Measurements from ENCODE around the gene C1QA.
A peak's percentile ranks its signal among the peaks of the same experiment; 100 is the strongest.

C1QA gene

DNA sequence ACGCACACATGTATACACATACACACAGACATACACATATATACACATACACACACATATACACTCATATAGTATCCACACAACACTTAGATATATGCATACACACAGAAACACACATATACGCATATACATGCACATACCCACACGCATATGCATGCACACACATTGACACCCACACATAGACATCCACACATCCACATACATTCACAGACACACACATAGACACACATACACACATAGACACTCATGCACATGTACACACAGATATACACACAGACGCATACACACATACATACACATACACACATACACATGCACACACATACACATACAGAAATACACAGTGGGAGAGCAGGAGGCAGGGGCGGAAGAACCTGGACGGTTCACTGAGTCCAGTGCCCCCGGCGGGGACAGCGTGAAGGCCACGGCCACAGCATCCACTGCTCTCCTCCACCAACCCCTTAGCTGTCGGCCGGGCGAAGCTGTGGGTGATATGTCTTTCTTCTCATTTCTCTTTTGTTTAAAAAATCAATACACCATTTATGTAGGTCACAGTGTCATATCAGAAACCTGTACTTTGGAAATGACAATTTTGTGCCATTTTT, 13.8 kb downstream of the C1QA start:
- Histone ChIP-seq H3K36me3 (no peaks in the 10 kb centered on the region), H3K27me3 (ENCODE audit: insufficient read depth, low read depth, severe bottlenecking) (no peaks in the 10 kb centered on the region), H3K27ac (no peak overlapping the region), H3K9me3 (ENCODE audit: severe bottlenecking) (no peaks in the 10 kb centered on the region), H3K4me3 (ENCODE audit: low read depth, low read length) (no peak overlapping the region)
- TF ChIP-seq CTCF (IDR thresholded peaks at IDR 0.05; ENCODE audit: low read depth, low read length) = no peak
- DNase-seq = no peak

DNA sequence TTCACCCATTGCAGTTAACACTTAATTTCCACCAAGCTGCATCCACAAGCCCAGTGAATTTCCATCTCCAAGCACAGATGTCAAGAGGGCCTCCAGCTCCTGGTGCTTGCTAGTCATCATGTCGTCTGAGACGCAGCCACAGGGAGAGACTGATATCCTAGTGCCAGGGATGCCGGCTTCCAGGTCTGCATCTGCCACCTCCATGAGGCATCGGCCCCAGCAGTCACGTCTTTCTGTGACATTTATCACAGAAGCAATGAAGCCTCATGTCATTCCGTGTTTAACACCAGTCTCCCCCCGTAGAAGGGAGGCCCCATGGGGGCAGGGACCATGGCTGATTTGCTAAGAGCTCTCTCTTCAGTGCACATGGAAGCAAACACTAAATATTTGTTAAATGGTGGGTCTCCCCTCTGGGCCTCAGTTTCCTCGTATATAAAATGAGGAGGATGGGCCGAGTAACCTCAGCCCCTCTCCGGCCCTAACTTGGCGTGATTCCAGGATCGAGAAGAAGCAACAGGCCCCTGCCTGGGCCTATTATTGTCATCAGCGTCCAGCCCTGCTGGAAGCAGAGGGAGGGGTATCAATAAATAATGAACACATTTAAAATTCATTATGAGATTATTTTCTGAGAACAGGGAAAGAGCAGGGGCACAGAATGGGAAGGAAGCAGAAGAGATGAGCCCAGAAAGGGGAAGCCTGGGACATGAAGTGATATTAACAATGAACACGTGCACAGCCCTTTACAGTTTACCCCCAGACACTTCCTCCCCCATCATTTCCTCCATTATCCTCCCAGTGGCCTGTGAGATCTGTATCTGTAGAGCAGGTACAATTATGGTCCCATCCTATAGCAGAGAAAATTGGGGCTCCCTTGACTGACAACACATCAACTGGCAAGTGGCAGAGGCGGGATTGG, 15.8 kb downstream of the C1QA start:
- no peaks in the 10 kb centered on the region for H3K27me3 ChIP-seq (ENCODE audit: insufficient read depth, low read depth, severe bottlenecking)
- no peaks in the 10 kb centered on the region for H3K9me3 ChIP-seq (ENCODE audit: severe bottlenecking)
- no peak overlapping the region for H3K27ac ChIP-seq
- DNase-seq = no peak
- H3K36me3 ChIP-seq = no peaks in the 10 kb centered on the region
- TF ChIP-seq CTCF (IDR thresholded peaks at IDR 0.05; ENCODE audit: low read depth, low read length) = no peak
- H3K4me3 ChIP-seq (ENCODE audit: low read depth, low read length) = no peak overlapping the region

DNA sequence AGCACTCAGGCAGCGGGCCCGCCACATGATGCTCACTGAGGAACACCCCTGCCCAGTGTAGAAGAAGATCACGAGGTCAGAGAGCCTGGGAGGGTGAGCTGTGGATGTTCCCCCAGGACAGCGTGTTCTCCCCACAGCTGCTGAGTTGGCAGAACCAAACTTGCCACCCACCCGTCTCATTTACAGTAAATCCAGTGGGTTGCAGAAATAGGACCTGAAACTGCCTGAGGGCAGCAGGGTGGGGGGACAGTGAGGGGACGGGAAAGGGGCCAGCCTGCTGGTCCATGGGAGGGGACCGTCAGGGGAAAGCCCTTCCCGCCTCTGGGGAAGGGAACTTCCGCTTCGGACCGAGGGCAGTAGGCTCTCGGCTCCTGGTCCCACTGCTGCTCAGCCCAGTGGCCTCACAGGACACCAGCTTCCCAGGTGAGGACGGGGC, 16.5 kb downstream of the C1QA start, which contains the start of gene C1QB:
C1QB (plus strand) TSS at position 356 of the 436 bp plus-strand sequence. CDS start 6,227 bp downstream, outside the sequence.
- no peak for DNase-seq
- H3K4me3 ChIP-seq (ENCODE audit: low read depth, low read length) = no peak within 1 kb of the TSS
- no peaks in the 10 kb centered on the region for H3K36me3 ChIP-seq
- H3K27ac ChIP-seq = no peak within 1 kb of the TSS
- no peak for TF ChIP-seq CTCF (IDR thresholded peaks at IDR 0.05; ENCODE audit: low read depth, low read length)
- H3K9me3 ChIP-seq (ENCODE audit: severe bottlenecking) = no peaks in the 10 kb centered on the region
- no peaks in the 10 kb centered on the region for H3K27me3 ChIP-seq (ENCODE audit: insufficient read depth, low read depth, severe bottlenecking)

GRCh38 chr1:22654692-22655091, 18.3 kb downstream of the C1QA start:
- Histone ChIP-seq H3K9me3 (ENCODE audit: severe bottlenecking) (no peaks in the 10 kb centered on the region), H3K27ac (no peak overlapping the region), H3K4me3 (ENCODE audit: low read depth, low read length) (no peak overlapping the region), H3K27me3 (ENCODE audit: insufficient read depth, low read depth, severe bottlenecking) (no peaks in the 10 kb centered on the region), H3K36me3 (no peaks in the 10 kb centered on the region)
- DNase-seq = no peak
- peak; percentile 30; the same call in 1 of the 2 replicates for TF ChIP-seq CTCF (IDR thresholded peaks at IDR 0.05; ENCODE audit: low read depth, low read length)

DNA sequence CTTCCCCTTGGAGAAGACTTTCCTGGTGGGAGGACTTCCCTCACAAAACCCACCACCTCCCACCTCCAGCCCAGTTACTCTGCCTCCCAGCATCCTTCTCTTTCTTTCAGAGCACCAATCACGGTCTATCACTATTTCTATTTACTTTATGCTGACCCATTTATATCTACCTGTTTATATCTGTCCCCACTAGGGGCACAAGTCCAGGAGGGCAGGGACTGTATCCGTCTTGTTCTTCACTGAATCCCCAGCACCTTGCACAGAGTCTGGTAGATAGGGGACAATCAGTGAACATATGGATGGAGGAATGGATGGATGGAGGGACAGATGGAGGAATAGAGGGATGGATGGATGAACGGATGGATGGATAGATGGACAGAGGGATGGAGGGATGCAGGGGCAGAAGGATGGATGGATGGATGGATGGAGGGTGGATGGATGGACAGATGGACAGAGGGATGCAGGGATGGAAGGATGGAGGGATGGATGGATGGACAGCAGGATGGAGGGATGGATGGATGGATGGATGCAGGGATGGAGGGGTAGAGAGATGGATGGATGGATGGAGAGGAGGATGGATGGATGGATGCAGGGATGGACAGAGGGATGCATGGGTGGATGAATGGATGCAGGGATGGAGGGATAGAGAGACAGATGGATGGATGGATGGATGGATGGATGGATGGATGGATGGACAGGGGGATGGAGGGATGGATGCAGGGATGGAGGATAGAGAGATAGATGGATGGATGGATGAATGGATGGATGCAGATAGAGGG, 22.1 kb downstream of the C1QA start:
- Histone ChIP-seq H3K9me3 (ENCODE audit: severe bottlenecking) (no peaks in the 10 kb centered on the region), H3K36me3 (no peaks in the 10 kb centered on the region), H3K4me3 (ENCODE audit: low read depth, low read length) (no peak overlapping the region), H3K27me3 (ENCODE audit: insufficient read depth, low read depth, severe bottlenecking) (no peaks in the 10 kb centered on the region), H3K27ac (no peak overlapping the region)
- TF ChIP-seq CTCF (IDR thresholded peaks at IDR 0.05; ENCODE audit: low read depth, low read length) = peak; percentile 27; the same call in 1 of the 2 replicates
- DNase-seq = no peak
